Adipocyte (in vitro differentiated cells): ENCODE data around the gene ARAF.

Experiments
- DNase-seq: peaks from one replicate; pipeline ENCODE4 v3.0.0-alpha.2; 2015; ENCODE audit warnings: low read depth
- H3K27me3 ChIP-seq: replicated peaks from 2 replicates; pipeline ENCODE4 v1.7.0; 2013; ENCODE audit warnings: mild to moderate bottlenecking, low read length, moderate library complexity; ENCODE audit not compliant: control insufficient read depth, insufficient read depth
- H3K36me3 ChIP-seq: 2 replicates; pipeline ENCODE4 v1.7.0; 2013; ENCODE audit warnings: low read length, mild to moderate bottlenecking, moderate library complexity; ENCODE audit not compliant: control insufficient read depth, insufficient read depth, severe bottlenecking
- H3K4me1 ChIP-seq: 2 replicates; pipeline ENCODE4 v1.7.0; 2013; ENCODE audit warnings: mild to moderate bottlenecking, low read length, moderate library complexity; ENCODE audit not compliant: control insufficient read depth, insufficient read depth
- H3K4me3 ChIP-seq: 2 replicates; pipeline ENCODE4 v1.7.0; 2013; ENCODE audit warnings: mild to moderate bottlenecking, low read length, moderate library complexity
- H3K9ac ChIP-seq: 2 replicates; pipeline ENCODE4 v1.7.0; 2013; ENCODE audit warnings: mild to moderate bottlenecking, low read length, moderate library complexity
- H3K9me3 ChIP-seq: 2 replicates; pipeline ENCODE4 v1.7.0; 2013; ENCODE audit warnings: mild to moderate bottlenecking, low read length, moderate library complexity; ENCODE audit not compliant: control insufficient read depth

ARAF gene

DNA sequence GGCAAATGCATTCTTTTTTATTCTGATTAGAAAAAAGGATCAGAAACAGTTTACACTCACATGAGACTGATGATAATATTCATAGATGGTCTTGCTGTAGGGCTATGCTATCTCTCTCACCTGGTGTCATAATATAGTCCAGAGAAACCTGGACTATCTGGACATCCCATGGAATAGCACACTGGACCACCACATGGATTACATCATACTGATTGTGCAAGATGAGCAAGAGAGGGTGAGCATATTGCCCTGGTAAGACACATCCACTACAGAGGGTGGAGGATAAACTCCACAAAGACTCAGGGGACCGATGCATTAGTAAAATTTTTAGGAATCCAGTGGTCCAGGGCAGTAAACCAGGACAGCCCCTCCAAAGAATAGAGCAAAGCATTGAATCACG is 50.5 kb downstream of the ARAF start:
- Histone ChIP-seq H3K9me3 (peaks cover 27% of the 10 kb centered on the region), H3K9ac (no peak overlapping the region), H3K27me3 (peaks cover 50% of the 10 kb centered on the region), H3K36me3 (no peaks in the 10 kb centered on the region), H3K4me1 (peaks cover 3% of the 10 kb centered on the region), H3K4me3 (no peak overlapping the region)
- no peak for DNase-seq

DNA sequence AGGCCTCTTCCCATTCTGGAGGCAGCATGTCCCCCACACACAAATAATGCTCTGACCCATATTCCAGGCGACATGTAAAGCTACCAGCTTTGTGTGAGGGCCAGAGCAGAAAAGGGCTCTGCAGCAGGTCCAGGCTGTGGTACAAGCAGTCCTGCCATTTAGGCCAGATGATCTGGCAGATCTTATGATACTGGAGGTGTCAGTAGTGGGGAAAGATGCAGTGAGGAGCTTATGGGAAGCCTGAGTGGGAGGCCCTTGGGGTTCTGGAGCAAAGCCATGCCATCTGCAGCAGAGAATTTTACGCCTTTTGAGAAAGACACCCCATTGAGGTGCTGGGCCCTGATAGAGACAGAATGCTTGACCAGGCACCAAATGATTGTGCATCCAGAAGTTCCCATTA is 50.9 kb downstream of the ARAF start:
- H3K4me1 ChIP-seq: peaks cover 3% of the 10 kb centered on the region
- peaks cover 27% of the 10 kb centered on the region for H3K9me3 ChIP-seq
- DNase-seq: no peak
- H3K4me3 ChIP-seq: no peak overlapping the region
- H3K9ac ChIP-seq: no peak overlapping the region
- H3K27me3 ChIP-seq: peaks cover 54% of the 10 kb centered on the region
- no peaks in the 10 kb centered on the region for H3K36me3 ChIP-seq

DNA sequence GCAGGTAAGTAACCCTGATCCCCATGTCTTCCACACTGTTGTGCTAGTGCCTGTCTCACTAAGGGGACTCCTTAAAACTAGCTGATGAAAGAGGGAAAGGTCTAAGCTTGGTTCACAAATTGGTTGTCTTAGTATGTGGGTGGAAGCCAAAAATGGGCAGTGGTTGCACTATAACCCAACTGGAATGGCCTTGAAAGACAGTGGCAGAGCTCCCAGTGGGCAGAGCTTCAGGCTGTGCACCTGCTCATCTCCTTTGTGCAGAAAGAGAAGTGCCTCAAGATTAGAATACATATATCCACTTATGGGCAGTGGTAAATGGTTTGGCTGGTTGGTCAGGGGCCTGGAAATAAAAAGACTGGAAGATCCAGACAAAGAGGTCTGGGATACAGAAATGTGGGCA is 51.4 kb downstream of the ARAF start:
- Histone ChIP-seq H3K27me3 (peaks cover 56% of the 10 kb centered on the region), H3K4me1 (peaks cover 3% of the 10 kb centered on the region), H3K36me3 (no peaks in the 10 kb centered on the region), H3K9ac (no peak overlapping the region), H3K4me3 (no peak overlapping the region), H3K9me3 (peaks cover 27% of the 10 kb centered on the region)
- no peak for DNase-seq

DNA sequence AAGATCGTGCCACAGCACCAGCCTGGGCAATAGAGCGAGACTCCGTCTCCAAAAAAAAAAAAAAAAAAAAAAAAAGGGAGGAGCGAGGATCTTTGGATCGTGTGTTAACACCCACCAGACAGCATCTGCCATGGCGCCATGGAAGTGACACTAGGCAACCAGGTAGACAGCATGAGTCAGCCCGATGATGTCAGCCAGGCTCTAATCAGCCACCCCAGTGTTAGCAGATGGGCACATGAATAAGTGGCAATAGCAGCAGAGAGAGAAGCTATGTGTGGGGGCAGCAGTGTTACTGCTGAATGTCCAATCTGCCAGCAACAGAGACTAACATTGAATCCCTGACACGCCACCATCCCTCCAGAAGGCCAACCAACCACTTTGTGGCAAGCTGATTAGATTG is 52.1 kb downstream of the ARAF start:
- Histone ChIP-seq H3K4me3 (no peak overlapping the region), H3K36me3 (no peaks in the 10 kb centered on the region), H3K27me3 (peaks cover 56% of the 10 kb centered on the region), H3K9ac (no peak overlapping the region), H3K4me1 (peaks cover 3% of the 10 kb centered on the region), H3K9me3 (peaks cover 27% of the 10 kb centered on the region)
- DNase-seq: no peak

DNA sequence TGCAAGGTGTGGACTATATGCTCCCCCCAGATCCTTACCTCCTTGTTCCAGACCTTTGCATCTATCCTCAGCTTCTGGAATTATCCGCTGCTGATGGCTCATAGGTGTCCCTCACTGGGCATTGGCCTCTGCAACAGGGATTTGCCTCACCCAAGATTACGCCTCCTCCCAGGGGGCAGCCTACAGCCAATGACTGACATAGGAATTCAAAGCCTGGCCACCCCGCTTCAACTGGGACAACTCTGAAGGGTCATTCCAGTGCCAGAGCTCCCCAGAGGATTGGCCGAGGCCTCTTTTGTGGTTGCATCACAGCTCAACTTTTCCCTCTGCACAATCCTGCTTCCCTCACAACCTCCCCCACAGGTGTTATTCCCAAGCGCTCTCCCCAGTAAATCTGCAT is 53.6 kb downstream of the ARAF start:
- peaks cover 49% of the 10 kb centered on the region for H3K27me3 ChIP-seq
- H3K9me3 ChIP-seq: peaks cover 25% of the 10 kb centered on the region
- no peak overlapping the region for H3K4me3 ChIP-seq
- DNase-seq: no peak
- no peaks in the 10 kb centered on the region for H3K36me3 ChIP-seq
- no peak overlapping the region for H3K9ac ChIP-seq
- H3K4me1 ChIP-seq: peaks cover 3% of the 10 kb centered on the region

DNA sequence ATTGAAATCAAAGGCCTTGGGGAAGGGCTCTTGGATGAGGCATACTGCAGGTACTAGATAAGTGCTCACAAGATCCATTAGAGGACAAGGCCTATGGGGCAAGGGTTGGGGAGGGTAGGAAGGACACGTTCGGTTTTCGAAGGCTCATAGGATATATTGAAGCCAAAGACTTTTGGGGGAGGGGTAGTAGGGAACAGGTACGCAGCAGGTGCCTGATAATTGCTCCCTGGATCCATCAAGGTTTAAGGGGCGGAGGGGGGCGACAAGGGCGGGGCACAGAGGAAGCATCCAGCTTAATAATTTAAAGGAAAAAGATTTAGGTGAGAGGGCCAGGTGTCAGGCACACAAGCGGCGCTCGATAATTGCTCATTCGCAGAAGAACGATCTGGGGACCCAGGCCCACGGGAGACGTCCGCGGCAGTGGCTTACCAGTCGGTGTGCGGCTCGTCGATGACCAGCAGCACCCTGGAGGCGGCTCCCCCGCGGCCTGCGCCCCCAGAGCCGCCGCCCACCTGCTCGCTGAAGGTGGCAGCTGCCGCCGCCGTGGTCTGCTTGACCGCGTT is 58.0 kb downstream of the ARAF start:
- DNase-seq: no peak
- Histone ChIP-seq H3K4me3 (no peak overlapping the region), H3K27me3 (peaks cover 43% of the 10 kb centered on the region), H3K36me3 (no peaks in the 10 kb centered on the region), H3K9ac (no peak overlapping the region), H3K9me3 (peaks cover 8% of the 10 kb centered on the region), H3K4me1 (no peaks in the 10 kb centered on the region)

DNA sequence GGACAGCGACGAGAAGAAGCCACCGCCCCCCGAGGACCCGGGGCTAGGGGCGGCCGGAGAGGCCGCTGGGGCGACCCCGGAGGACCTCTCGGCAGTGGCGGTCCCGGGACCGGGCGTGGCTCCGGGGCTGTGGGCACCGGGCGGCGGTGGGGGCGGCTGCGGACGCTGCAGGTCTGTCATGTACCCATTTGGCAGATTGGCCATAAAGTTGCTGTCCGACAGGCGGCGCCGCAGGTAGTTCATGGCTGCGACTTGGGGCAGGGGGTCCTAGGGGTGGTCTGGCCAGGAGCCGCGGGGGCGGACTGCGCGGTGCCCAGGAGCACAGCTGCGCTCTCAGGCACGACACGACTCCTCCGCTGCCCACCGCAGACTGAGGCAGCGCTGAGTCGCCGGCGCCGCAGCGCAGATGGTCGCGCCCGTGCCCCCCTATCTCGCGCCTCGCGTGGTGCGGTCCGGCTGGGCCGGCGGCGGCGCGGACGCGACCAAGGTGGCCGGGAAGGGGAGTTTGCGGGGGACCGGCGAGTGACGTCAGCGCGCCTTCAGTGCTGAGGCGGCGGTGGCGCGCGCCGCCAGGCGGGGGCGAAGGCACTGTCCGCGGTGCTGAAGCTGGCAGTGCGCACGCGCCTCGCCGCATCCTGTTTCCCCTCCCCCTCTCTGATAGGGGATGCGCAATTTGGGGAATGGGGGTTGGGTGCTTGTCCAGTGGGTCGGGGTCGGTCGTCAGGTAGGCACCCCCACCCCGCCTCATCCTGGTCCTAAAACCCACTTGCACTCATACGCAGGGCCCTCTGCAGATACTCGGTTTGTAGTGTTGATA is 58.7 kb downstream of the ARAF start, which contains the start of gene SYN1:
Gene SYN1, minus strand, starts transcription at position 372 of the 817 bp plus-strand sequence. Its CDS starts 129 bp downstream, at position 243.
- H3K4me3 ChIP-seq: peak within 1 kb of the TSS; percentile 61
- DNase-seq: peak; percentile 78
- H3K36me3 ChIP-seq: no peaks in the 10 kb centered on the region
- H3K4me1 ChIP-seq: no peaks in the 10 kb centered on the region
- H3K27me3 ChIP-seq: peaks cover 39% of the 10 kb centered on the region
- H3K9ac ChIP-seq: no peak within 1 kb of the TSS
- H3K9me3 ChIP-seq: peaks cover 4% of the 10 kb centered on the region

DNA sequence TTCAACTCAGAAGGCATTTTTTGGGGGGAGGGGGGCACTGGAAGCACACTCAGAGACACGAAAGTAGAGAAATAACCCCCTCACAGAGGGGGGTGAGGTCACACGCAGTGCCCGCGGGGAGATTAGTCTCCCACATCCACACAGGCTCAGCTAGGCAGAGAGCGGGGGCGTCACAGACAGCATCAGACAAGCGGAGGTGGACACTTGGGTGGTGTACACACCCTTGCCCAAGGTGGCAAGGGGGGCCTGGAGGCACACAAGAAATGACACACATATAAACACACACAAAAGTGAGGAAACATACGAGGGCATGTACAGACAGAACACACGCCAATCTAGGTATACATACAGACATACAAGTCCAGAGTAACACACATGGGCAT is 59.3 kb downstream of the ARAF start:
- no peaks in the 10 kb centered on the region for H3K36me3 ChIP-seq
- H3K4me1 ChIP-seq: no peaks in the 10 kb centered on the region
- no peak overlapping the region for H3K4me3 ChIP-seq
- DNase-seq: no peak
- peaks cover 4% of the 10 kb centered on the region for H3K9me3 ChIP-seq
- no peak overlapping the region for H3K9ac ChIP-seq
- peaks cover 37% of the 10 kb centered on the region for H3K27me3 ChIP-seq
